EL (cell line): ENCODE data around the gene KTN1.

ENCODE experiments used
- DNase-seq: peaks from one replicate; pipeline ENCODE4 v3.0.0-alpha.2; 2016

Gene KTN1

GRCh38 chr14:55722054-55722453, 142.0 kb downstream of the KTN1 start:
- DNase-seq: no peak

- no peak for DNase-seq
Measured at GRCh38 chr14:55724736-55725135, 144.7 kb downstream of the KTN1 start.

GRCh38 chr14:55730592-55731310, 150.7 kb downstream of the KTN1 start:
- DNase-seq: no peak

- DNase-seq: no peak
Measured at GRCh38 chr14:55731311-55731872, 151.4 kb downstream of the KTN1 start.

GRCh38 chr14:55731881-55732498, 152.0 kb downstream of the KTN1 start:
- DNase-seq: peak; percentile 34

GRCh38 chr14:55733599-55733998, 153.6 kb downstream of the KTN1 start:
- no peak for DNase-seq
